Ishikawa (cell line): ENCODE results near the gene KCNQ1.

ENCODE experiments used
- CEBPB ChIP-seq: IDR thresholded peaks from 2 replicates; pipeline ENCODE4 v1.6.1; 2012
- CREB1 ChIP-seq: IDR thresholded peaks from 2 replicates; pipeline ENCODE4 v1.6.1; 2012; ENCODE audit warnings: low read depth
- EGR1 ChIP-seq: IDR thresholded peaks from 2 replicates; pipeline ENCODE4 v1.6.1; 2012
- EP300 ChIP-seq: IDR thresholded peaks from 2 replicates; pipeline ENCODE4 v1.6.1; 2012; ENCODE audit warnings: borderline replicate concordance
- FOXM1 ChIP-seq: IDR thresholded peaks from 2 replicates; pipeline ENCODE4 v1.6.1; 2012; ENCODE audit warnings: low read depth, borderline replicate concordance
- MAX ChIP-seq: IDR thresholded peaks from 2 replicates; pipeline ENCODE4 v1.6.1; 2012
- NFIC ChIP-seq: IDR thresholded peaks from 2 replicates; pipeline ENCODE4 v1.6.1; 2012
- RAD21 ChIP-seq: IDR thresholded peaks from 2 replicates; pipeline ENCODE4 v1.6.1; 2012; ENCODE audit warnings: low read depth
- REST ChIP-seq: IDR thresholded peaks from 2 replicates; pipeline ENCODE4 v1.6.1; 2012; ENCODE audit warnings: low read depth, mild to moderate bottlenecking
- TAF1 ChIP-seq: IDR thresholded peaks from 2 replicates; pipeline ENCODE4 v1.6.1; 2012; ENCODE audit warnings: low read depth, mild to moderate bottlenecking
- TCF12 ChIP-seq: IDR thresholded peaks from 2 replicates; pipeline ENCODE4 v1.6.1; 2012; ENCODE audit warnings: low read depth
- TEAD4 ChIP-seq: IDR thresholded peaks from 2 replicates; pipeline ENCODE4 v1.6.1; 2012
- USF1 ChIP-seq: IDR thresholded peaks from 2 replicates; pipeline ENCODE4 v1.6.1; 2012
- YY1 ChIP-seq: IDR thresholded peaks from 2 replicates; pipeline ENCODE4 v1.6.1; 2012; ENCODE audit warnings: low read depth
- ZBTB7A ChIP-seq: IDR thresholded peaks from 2 replicates; pipeline ENCODE4 v1.6.1; 2012; ENCODE audit warnings: low read depth

Gene KCNQ1

GRCh38 chr11:2830886-2831285, 386.1 kb downstream of the KCNQ1 start:
- TF ChIP-seq ZBTB7A (no peak), EP300 (no peak), CEBPB (no peak), TEAD4 (no peak), TCF12 (no peak), CREB1 (no peak), REST (no peak), NFIC (no peak), YY1 (no peak), EGR1 (no peak), FOXM1 (no peak), USF1 (no peak), MAX (no peak), TAF1 (no peak), RAD21 (no peak)

- TF ChIP-seq TAF1 (no peak), ZBTB7A (no peak), TCF12 (no peak)
Observed at GRCh38 chr11:2831781-2832532, 387.1 kb downstream of the KCNQ1 start.

GRCh38 chr11:2832533-2833020, 387.8 kb downstream of the KCNQ1 start:
- no peak for TF ChIP-seq RAD21

- TF ChIP-seq EP300 (no peak), REST (no peak), USF1 (no peak), YY1 (no peak), EGR1 (no peak), CREB1 (no peak), ZBTB7A (no peak)
Observed at GRCh38 chr11:2833051-2833715, 388.4 kb downstream of the KCNQ1 start.

- TF ChIP-seq YY1 (no peak), FOXM1 (no peak), TEAD4 (no peak), EGR1 (no peak), ZBTB7A (no peak), USF1 (no peak), MAX (no peak), RAD21 (no peak), REST (no peak), CEBPB (no peak)
Observed at GRCh38 chr11:2833716-2834502, 389.1 kb downstream of the KCNQ1 start.
